Osteoblast (primary cell): ENCODE data around the gene IFFO2. TPM values are rescaled to one million over a fixed set of nuclear protein-coding genes. Genes with fewer than 3 reads are reported as not detected.

ENCODE experiments used
- DNase-seq: peaks from one replicate; pipeline ENCODE4 v3.0.0; 2011; ENCODE audit warnings: low spot score, mixed read lengths; ENCODE audit not compliant: insufficient read length; ENCODE audit errors: missing footprints
- H2AFZ ChIP-seq: 2 replicates; pipeline ENCODE4 v1.6.0; 2011; ENCODE audit warnings: mild to moderate bottlenecking, low read length
- H3K27ac ChIP-seq: 2 replicates; pipeline ENCODE4 v1.5.1; 2011; ENCODE audit warnings: mild to moderate bottlenecking, low read depth, low read length, moderate library complexity
- H3K27me3 ChIP-seq: 2 replicates; pipeline ENCODE4 v1.6.0; 2012; ENCODE audit warnings: mild to moderate bottlenecking, control low read depth, inconsistent platforms, low read length, moderate library complexity; ENCODE audit not compliant: insufficient read depth
- H3K36me3 ChIP-seq: 2 replicates; pipeline ENCODE4 v1.5.1; 2011; ENCODE audit warnings: mild to moderate bottlenecking, low read length, control low read depth, moderate library complexity; ENCODE audit not compliant: insufficient read depth
- H3K4me1 ChIP-seq: 2 replicates; pipeline ENCODE4 v1.5.1; 2011; ENCODE audit warnings: mild to moderate bottlenecking, low read length, control low read depth, moderate library complexity; ENCODE audit not compliant: insufficient read depth
- H3K4me2 ChIP-seq: 2 replicates; pipeline ENCODE4 v1.6.0; 2011; ENCODE audit warnings: mild to moderate bottlenecking, low read length; ENCODE audit not compliant: insufficient read depth
- H3K4me3 ChIP-seq: fragments of 200-600 bp; sonication (generic); 3 replicates; pipeline ENCODE4 v1.5.1; 2012; ENCODE audit warnings: mild to moderate bottlenecking, low read length, inconsistent platforms; ENCODE audit not compliant: insufficient read depth
- H3K79me2 ChIP-seq: 2 replicates; pipeline ENCODE4 v1.6.0; 2012; ENCODE audit warnings: mild to moderate bottlenecking, low read length, control low read depth, inconsistent platforms; ENCODE audit not compliant: insufficient read depth
- H3K9me3 ChIP-seq: 2 replicates; pipeline ENCODE4 v1.5.1; 2011; ENCODE audit warnings: low read depth, low read length, control low read depth
- H4K20me1 ChIP-seq: 2 replicates; pipeline ENCODE4 v1.6.0; 2012; ENCODE audit warnings: mild to moderate bottlenecking, low read length, control low read depth; ENCODE audit not compliant: insufficient read depth
- total RNA-seq: library from RNA; depleted of rRNA; stranded (reverse); fragments of >200 nt; gene quantifications from 2 replicates; pipeline ENCODE4 v1.2.3, GENCODE V29; 2012
- TF ChIP-seq, protein P1 (sequence below): IDR thresholded peaks from 2 replicates; pipeline ENCODE4 v1.5.1; 2011; ENCODE audit warnings: mild to moderate bottlenecking, low read depth, low read length, moderate library complexity; ENCODE audit errors: extremely low read depth

Gene IFFO2
- total RNA-seq, 1 donor: 10.9 TPM

- Histone ChIP-seq H4K20me1 (peaks cover 12% of the 10 kb centered on the region), H3K27ac (peak overlapping the region; percentile 73), H3K9me3 (no peaks in the 10 kb centered on the region), H3K79me2 (no peaks in the 10 kb centered on the region), H3K27me3 (no peaks in the 10 kb centered on the region), H3K4me2 (peak overlapping the region; percentile 43), H3K4me3 (peak overlapping the region; percentile 25), H3K4me1 (peaks cover 13% of the 10 kb centered on the region), H3K36me3 (peaks cover 42% of the 10 kb centered on the region), H2AFZ (peak overlapping the region; percentile 29)
- TF ChIP-seq, protein P1, sequence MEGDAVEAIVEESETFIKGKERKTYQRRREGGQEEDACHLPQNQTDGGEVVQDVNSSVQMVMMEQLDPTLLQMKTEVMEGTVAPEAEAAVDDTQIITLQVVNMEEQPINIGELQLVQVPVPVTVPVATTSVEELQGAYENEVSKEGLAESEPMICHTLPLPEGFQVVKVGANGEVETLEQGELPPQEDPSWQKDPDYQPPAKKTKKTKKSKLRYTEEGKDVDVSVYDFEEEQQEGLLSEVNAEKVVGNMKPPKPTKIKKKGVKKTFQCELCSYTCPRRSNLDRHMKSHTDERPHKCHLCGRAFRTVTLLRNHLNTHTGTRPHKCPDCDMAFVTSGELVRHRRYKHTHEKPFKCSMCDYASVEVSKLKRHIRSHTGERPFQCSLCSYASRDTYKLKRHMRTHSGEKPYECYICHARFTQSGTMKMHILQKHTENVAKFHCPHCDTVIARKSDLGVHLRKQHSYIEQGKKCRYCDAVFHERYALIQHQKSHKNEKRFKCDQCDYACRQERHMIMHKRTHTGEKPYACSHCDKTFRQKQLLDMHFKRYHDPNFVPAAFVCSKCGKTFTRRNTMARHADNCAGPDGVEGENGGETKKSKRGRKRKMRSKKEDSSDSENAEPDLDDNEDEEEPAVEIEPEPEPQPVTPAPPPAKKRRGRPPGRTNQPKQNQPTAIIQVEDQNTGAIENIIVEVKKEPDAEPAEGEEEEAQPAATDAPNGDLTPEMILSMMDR: peak; percentile 100
- peak; percentile 99 for DNase-seq
Measured at GRCh38 chr1:18913065-18913835, 43.2 kb downstream of the IFFO2 start.

DNA sequence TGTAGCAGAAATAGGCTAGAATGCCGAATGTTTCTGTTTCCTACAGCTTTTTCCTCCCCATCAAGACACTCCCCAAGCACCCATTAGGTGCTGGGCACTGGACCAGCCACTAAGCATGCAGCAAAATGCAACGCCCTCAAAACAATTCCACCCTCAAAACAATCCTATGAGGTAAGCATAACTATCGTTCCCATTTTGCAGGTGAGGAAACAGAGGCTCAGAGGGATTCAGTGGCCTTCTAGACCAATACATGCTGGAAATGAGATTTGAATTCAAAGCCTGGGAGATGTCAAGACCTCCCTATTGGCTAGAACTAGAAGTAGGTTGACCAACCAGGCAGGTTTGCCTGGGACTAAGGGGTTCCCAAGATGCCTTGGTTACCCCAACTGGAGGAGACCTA is 43.9 kb downstream of the IFFO2 start:
- no peak overlapping the region for H3K27ac ChIP-seq
- TF ChIP-seq, protein P1: no peak
- no peak overlapping the region for H2AFZ ChIP-seq
- peaks cover 45% of the 10 kb centered on the region for H3K36me3 ChIP-seq
- peaks cover 12% of the 10 kb centered on the region for H4K20me1 ChIP-seq
- H3K27me3 ChIP-seq: no peaks in the 10 kb centered on the region
- DNase-seq: no peak
- no peak overlapping the region for H3K4me3 ChIP-seq
- no peak overlapping the region for H3K4me2 ChIP-seq
- no peaks in the 10 kb centered on the region for H3K9me3 ChIP-seq
- no peaks in the 10 kb centered on the region for H3K79me2 ChIP-seq
- peaks cover 16% of the 10 kb centered on the region for H3K4me1 ChIP-seq

DNA sequence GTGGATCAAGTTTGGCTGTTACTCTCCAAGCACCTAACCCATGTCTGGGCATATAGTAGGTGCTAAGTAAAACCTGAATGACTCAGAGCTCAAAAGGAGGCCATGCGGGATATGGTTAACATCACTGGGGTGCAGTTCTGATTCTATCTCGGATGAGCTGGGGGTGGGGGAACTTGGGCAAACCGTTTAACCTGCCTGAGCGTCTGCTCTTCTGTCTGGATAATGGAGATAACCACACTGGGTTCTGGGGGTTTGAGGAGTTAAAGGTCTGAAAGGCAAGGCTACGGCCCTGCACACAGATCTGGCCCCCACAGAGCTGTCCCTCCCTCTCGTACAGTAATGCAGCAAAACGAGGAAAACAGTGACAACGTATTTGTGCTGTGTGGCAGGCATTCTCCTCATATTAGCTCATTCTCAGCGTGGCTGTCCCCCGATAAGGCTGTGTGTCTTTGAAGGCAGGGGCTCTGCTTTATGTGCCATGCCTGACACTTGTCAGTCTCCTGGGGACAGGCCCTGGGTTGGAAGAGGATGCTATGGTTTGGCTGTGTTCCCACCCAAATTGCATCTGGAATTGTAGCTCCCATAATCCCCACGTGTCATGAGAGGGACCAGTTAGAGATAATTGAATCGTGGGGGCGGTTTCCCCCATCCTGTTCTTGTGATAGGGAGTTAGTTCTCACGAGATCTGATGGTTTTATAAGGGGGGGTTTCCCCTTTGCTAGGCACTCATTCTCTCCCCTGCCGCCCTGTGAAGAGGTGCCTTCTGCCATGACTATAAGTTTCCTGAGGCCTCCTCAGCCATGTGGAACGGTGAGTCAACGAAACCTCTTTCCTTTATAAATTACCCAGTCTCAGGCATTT is 47.3 kb downstream of the IFFO2 start:
- H3K4me3 ChIP-seq: no peak overlapping the region
- peaks cover 12% of the 10 kb centered on the region for H4K20me1 ChIP-seq
- peak; percentile 66 for DNase-seq
- H3K4me2 ChIP-seq: no peak overlapping the region
- TF ChIP-seq, protein P1: no peak
- H3K4me1 ChIP-seq: peaks cover 17% of the 10 kb centered on the region
- no peaks in the 10 kb centered on the region for H3K79me2 ChIP-seq
- no peak overlapping the region for H2AFZ ChIP-seq
- H3K27ac ChIP-seq: no peak overlapping the region
- peaks cover 52% of the 10 kb centered on the region for H3K36me3 ChIP-seq
- no peaks in the 10 kb centered on the region for H3K9me3 ChIP-seq
- H3K27me3 ChIP-seq: no peaks in the 10 kb centered on the region
